Activated T-cell treated with anti-CD3 and anti-CD28 coated beads, Interleukin-2, amount 50 U/mL, for 4 hours (primary cell): ENCODE measurements around the gene OR51E1. TPM values are rescaled to one million over a fixed set of nuclear protein-coding genes. Genes with fewer than 3 reads are reported as not detected.

ENCODE experiments used
- total RNA-seq, 3 donors: library from RNA; stranded (reverse); gene quantifications; one replicate each; pipeline ENCODE4 v1.2.1, GENCODE V29; 2021

The OR51E1 gene
- total RNA-seq, 3 donors from 2014 or later = not detected

Other genes starting within 250 kb of the OR51E1 start
- gene OR52K2, start 194.7 kb upstream of the OR51E1 start, total RNA-seq = not detected
- under 1 TPM in 1 of 3 donors, not detected in 2; 0.05 TPM for gene OR52K1, start 161.3 kb upstream of the OR51E1 start, total RNA-seq
- not detected for gene OR52M1, start 98.8 kb upstream of the OR51E1 start, total RNA-seq
- not detected for gene OR52I2, start 62.2 kb upstream of the OR51E1 start, total RNA-seq
- gene OR52I1, start 49.9 kb upstream of the OR51E1 start, total RNA-seq = not detected
- gene TRIM68, start 35.8 kb upstream of the OR51E1 start, total RNA-seq = 1 to 10 TPM; 7.7 to 8.6 (median 8.1) TPM
- gene OR51D1, start 6.5 kb upstream of the OR51E1 start, total RNA-seq = not detected
- not detected for gene OR51E2, start 53.9 kb downstream of the OR51E1 start, total RNA-seq
- gene MMP26, start 60.8 kb downstream of the OR51E1 start, total RNA-seq = not detected
- gene OR51F1, start 126.0 kb downstream of the OR51E1 start, total RNA-seq = not detected
- gene OR52R1, start 160.4 kb downstream of the OR51E1 start, total RNA-seq = not detected
- not detected for gene OR51F2, start 177.3 kb downstream of the OR51E1 start, total RNA-seq
- gene OR51S1, start 205.2 kb downstream of the OR51E1 start, total RNA-seq = not detected
- not detected for gene OR51T1, start 237.9 kb downstream of the OR51E1 start, total RNA-seq